Suprapubic skin (tissue), 4 donors: ENCODE measurements around the gene ANKRD63.

Experiments
- CTCF ChIP-seq, 2 donors: fragments of 200-600 bp in 1 of 2; fragments of 450-650 bp in 1 of 2; sonication (generic) in 1 of 2; IDR thresholded peaks; one replicate each; pipeline ENCODE4 v1.5.1; 2016 to 2019; ENCODE audit warnings: antibody characterized with exemption in 2 of 2, mild to moderate bottlenecking in 1 of 2, moderate library complexity in 1 of 2
- POLR2A ChIP-seq, 2 donors: fragments of 450-650 bp; IDR thresholded peaks; one replicate each; pipeline ENCODE4 v1.6.1; 2017; ENCODE audit warnings: antibody characterized with exemption in 2 of 2, mild to moderate bottlenecking in 2 of 2, moderate library complexity in 2 of 2
- POLR2AphosphoS5 ChIP-seq, 3 donors: sonication (generic); formaldehyde crosslinking; IDR thresholded peaks; one replicate each; pipeline ENCODE4 v1.6.1; 2017; ENCODE audit warnings: antibody characterized with exemption in 3 of 3

- TF ChIP-seq CTCF (IDR thresholded peaks at IDR 0.05) (no peak), POLR2AphosphoS5 (IDR thresholded peaks at IDR 0.05) (no peak), POLR2A (IDR thresholded peaks at IDR 0.05) (no peak)
These were observed 18.3 kb downstream of the ANKRD63 start for GRCh38 chr15:40264321-40265153.
